HL-60 (cell line): ENCODE results near the gene ARMH2.

ENCODE experiments used
- GABPA ChIP-seq: IDR thresholded peaks from 2 replicates; pipeline ENCODE4 v1.6.1; 2012; ENCODE audit warnings: low read depth
- POLR2AphosphoS5 ChIP-seq: IDR thresholded peaks from 2 replicates; pipeline ENCODE4 v1.6.1; 2012; ENCODE audit warnings: low read depth
- TF ChIP-seq, protein P1 (sequence below): IDR thresholded peaks from one replicate; pipeline ENCODE4 v1.5.1; 2011; ENCODE audit warnings: low read length, control low read depth, inconsistent platforms; ENCODE audit not compliant: insufficient read depth
- TF ChIP-seq, protein P2 (sequence below): IDR thresholded peaks from 2 replicates; pipeline ENCODE4 v1.6.1; 2012; ENCODE audit warnings: low read depth; ENCODE audit not compliant: insufficient replicate concordance

DNA sequence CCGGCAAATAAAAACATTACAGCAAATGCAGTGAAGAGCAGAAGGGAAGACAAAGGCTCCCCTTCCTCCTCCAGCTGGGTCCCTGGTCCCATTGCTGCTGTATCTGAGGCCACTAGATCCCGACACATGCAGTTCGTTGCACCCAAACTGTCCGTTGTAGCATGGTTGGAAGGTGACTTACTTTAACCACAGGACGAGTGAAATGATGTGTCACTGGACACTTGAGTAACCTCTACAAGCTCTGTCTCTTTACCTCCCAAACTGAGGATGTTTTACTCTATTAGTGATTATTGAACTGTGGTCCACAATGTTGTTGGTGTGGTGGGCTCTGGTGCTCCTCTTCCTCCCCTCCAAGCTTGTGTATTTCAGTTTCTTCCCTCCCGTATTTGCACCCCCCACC lies 46.2 kb upstream of the ARMH2 start:
- TF ChIP-seq, protein P1, sequence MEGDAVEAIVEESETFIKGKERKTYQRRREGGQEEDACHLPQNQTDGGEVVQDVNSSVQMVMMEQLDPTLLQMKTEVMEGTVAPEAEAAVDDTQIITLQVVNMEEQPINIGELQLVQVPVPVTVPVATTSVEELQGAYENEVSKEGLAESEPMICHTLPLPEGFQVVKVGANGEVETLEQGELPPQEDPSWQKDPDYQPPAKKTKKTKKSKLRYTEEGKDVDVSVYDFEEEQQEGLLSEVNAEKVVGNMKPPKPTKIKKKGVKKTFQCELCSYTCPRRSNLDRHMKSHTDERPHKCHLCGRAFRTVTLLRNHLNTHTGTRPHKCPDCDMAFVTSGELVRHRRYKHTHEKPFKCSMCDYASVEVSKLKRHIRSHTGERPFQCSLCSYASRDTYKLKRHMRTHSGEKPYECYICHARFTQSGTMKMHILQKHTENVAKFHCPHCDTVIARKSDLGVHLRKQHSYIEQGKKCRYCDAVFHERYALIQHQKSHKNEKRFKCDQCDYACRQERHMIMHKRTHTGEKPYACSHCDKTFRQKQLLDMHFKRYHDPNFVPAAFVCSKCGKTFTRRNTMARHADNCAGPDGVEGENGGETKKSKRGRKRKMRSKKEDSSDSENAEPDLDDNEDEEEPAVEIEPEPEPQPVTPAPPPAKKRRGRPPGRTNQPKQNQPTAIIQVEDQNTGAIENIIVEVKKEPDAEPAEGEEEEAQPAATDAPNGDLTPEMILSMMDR: no peak
- TF ChIP-seq, protein P2, sequence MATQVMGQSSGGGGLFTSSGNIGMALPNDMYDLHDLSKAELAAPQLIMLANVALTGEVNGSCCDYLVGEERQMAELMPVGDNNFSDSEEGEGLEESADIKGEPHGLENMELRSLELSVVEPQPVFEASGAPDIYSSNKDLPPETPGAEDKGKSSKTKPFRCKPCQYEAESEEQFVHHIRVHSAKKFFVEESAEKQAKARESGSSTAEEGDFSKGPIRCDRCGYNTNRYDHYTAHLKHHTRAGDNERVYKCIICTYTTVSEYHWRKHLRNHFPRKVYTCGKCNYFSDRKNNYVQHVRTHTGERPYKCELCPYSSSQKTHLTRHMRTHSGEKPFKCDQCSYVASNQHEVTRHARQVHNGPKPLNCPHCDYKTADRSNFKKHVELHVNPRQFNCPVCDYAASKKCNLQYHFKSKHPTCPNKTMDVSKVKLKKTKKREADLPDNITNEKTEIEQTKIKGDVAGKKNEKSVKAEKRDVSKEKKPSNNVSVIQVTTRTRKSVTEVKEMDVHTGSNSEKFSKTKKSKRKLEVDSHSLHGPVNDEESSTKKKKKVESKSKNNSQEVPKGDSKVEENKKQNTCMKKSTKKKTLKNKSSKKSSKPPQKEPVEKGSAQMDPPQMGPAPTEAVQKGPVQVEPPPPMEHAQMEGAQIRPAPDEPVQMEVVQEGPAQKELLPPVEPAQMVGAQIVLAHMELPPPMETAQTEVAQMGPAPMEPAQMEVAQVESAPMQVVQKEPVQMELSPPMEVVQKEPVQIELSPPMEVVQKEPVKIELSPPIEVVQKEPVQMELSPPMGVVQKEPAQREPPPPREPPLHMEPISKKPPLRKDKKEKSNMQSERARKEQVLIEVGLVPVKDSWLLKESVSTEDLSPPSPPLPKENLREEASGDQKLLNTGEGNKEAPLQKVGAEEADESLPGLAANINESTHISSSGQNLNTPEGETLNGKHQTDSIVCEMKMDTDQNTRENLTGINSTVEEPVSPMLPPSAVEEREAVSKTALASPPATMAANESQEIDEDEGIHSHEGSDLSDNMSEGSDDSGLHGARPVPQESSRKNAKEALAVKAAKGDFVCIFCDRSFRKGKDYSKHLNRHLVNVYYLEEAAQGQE: no peak
- TF ChIP-seq POLR2AphosphoS5: no peak
- no peak for TF ChIP-seq GABPA
